EL (cell line): ENCODE measurements around the gene CADPS.

Experiments used
- DNase-seq: peaks from one replicate; pipeline ENCODE4 v3.0.0-alpha.2; 2016

The CADPS gene

GRCh38 chr3:62873451-62873760 is 1.8 kb downstream of the CADPS start:
- no peak for DNase-seq

GRCh38 chr3:62872318-62872717 is 2.9 kb downstream of the CADPS start:
- DNase-seq = no peak

- no peak for DNase-seq
These were observed 4.9 kb downstream of the CADPS start for GRCh38 chr3:62870321-62870720.

GRCh38 chr3:62863648-62864047 is 11.6 kb downstream of the CADPS start:
- DNase-seq = no peak

GRCh38 chr3:62859203-62859791 is 15.9 kb downstream of the CADPS start:
- no peak for DNase-seq

- DNase-seq = no peak
These were observed 29.2 kb downstream of the CADPS start for GRCh38 chr3:62845996-62846395.

GRCh38 chr3:62843508-62843907 is 31.7 kb downstream of the CADPS start:
- DNase-seq = no peak

- DNase-seq = no peak
These were observed 35.5 kb downstream of the CADPS start for GRCh38 chr3:62839748-62840147.

GRCh38 chr3:62837145-62837787 is 38.0 kb downstream of the CADPS start:
- no peak for DNase-seq

- no peak for DNase-seq
These were observed 39.5 kb downstream of the CADPS start for GRCh38 chr3:62835554-62836236.

- DNase-seq = no peak
These were observed 41.7 kb downstream of the CADPS start for GRCh38 chr3:62833538-62833937.

- no peak for DNase-seq
These were observed 42.7 kb downstream of the CADPS start for GRCh38 chr3:62832553-62832952.

GRCh38 chr3:62830727-62831322 is 44.4 kb downstream of the CADPS start:
- no peak for DNase-seq

- no peak for DNase-seq
These were observed 47.7 kb downstream of the CADPS start for GRCh38 chr3:62827550-62827949.

- no peak for DNase-seq
These were observed 50.1 kb downstream of the CADPS start for GRCh38 chr3:62824965-62825592.

GRCh38 chr3:62823461-62824050 is 51.7 kb downstream of the CADPS start:
- DNase-seq = no peak

GRCh38 chr3:62822905-62823304 is 52.3 kb downstream of the CADPS start:
- DNase-seq = no peak

- no peak for DNase-seq
These were observed 56.9 kb downstream of the CADPS start for GRCh38 chr3:62818347-62818746.

- no peak for DNase-seq
These were observed 57.5 kb downstream of the CADPS start for GRCh38 chr3:62817678-62818077.

- no peak for DNase-seq
These were observed 59.2 kb downstream of the CADPS start for GRCh38 chr3:62815981-62816380.

- DNase-seq = no peak
These were observed 62.6 kb downstream of the CADPS start for GRCh38 chr3:62812631-62813030.

- DNase-seq = no peak
These were observed 64.1 kb downstream of the CADPS start for GRCh38 chr3:62811119-62811518.

- DNase-seq = no peak
These were observed 65.8 kb downstream of the CADPS start for GRCh38 chr3:62809369-62809768.
